HEK293 (cell line): Measurements from ENCODE around the gene STRN.
"Not testable (repeated sequence)": the region's sequence is repeated elsewhere in the genome, so short reads cannot be mapped to it uniquely, and the experiment has no call there.

Source experiments
- CTCF ChIA-PET: fragments of 350-600 bp; formaldehyde crosslinking; extraction: SDS; loops from one replicate; lab custom pipeline; 2021; ENCODE audit warnings: antibody characterized with exemption; lab: Yijun Ruan, JAX
- POLR2A ChIA-PET: fragments of 300-600 bp; formaldehyde crosslinking; extraction: SDS; loops from one replicate; lab custom pipeline; 2020; ENCODE audit warnings: antibody characterized with exemption, inconsistent platforms; lab: Yijun Ruan, JAX
- H3K27ac ChIP-seq: fragments of 200-500 bp; sonication (Bioruptor generic); 2 replicates; pipeline ENCODE4 v1.5.1; 2014; ENCODE audit warnings: low read depth, low read length, control low read depth, inconsistent platforms; ENCODE audit errors: extremely low read depth
- H3K36me3 ChIP-seq, 2 experiments: fragments of 200-500 bp in 1 of 2; sonication (Bioruptor generic) in 1 of 2; 1 replicate in 1 of 2; 2 replicates in 1 of 2; pipeline ENCODE4 v1.5.1; 2014 to 2017; ENCODE audit warnings: inconsistent platforms in 2 of 2, low read length in 2 of 2; ENCODE audit not compliant: control insufficient read depth in 2 of 2, insufficient read depth in 1 of 2
- H3K4me1 ChIP-seq: fragments of 200-500 bp; sonication (Bioruptor generic); 2 replicates; pipeline ENCODE4 v1.5.1; 2014; ENCODE audit warnings: mild to moderate bottlenecking, low read length, inconsistent platforms; ENCODE audit not compliant: control insufficient read depth, insufficient read depth
- H3K4me3 ChIP-seq: 2 replicates; pipeline ENCODE4 v1.5.1; 2011; ENCODE audit warnings: low read depth, mild to moderate bottlenecking, control low read depth, low read length, moderate library complexity
- H3K9me3 ChIP-seq: fragments of 200-500 bp; sonication (Bioruptor generic); 2 replicates; pipeline ENCODE4 v1.5.1; 2014; ENCODE audit warnings: low read depth, low read length, inconsistent platforms; ENCODE audit not compliant: control insufficient read depth, insufficient read depth
- BCL11A ChIP-seq: fragments of 450-650 bp; formaldehyde crosslinking; IDR thresholded peaks from 2 replicates; pipeline ENCODE4 v1.5.1; 2016; ENCODE audit warnings: low read depth, missing biosample characterization, missing genetic modification characterization
- GLIS2 ChIP-seq: fragments of 450-650 bp; formaldehyde crosslinking; IDR thresholded peaks from 2 replicates; pipeline ENCODE4 v1.5.1; 2016; ENCODE audit warnings: missing biosample characterization, missing genetic modification characterization
- PRDM1 ChIP-seq: fragments of 450-650 bp; formaldehyde crosslinking; IDR thresholded peaks from 2 replicates; pipeline ENCODE4; 2016; ENCODE audit warnings: missing biosample characterization, missing genetic modification characterization
- YY1 ChIP-seq: fragments of 450-650 bp; formaldehyde crosslinking; IDR thresholded peaks from 2 replicates; pipeline ENCODE4 v1.5.1; 2018; ENCODE audit warnings: missing biosample characterization, missing genetic modification characterization
- ZNF140 ChIP-seq: fragments of 450-650 bp; formaldehyde crosslinking; IDR thresholded peaks from 2 replicates; pipeline ENCODE4 v1.5.1; 2016; ENCODE audit warnings: missing biosample characterization, missing genetic modification characterization
- ZNF239 ChIP-seq: fragments of 450-650 bp; formaldehyde crosslinking; IDR thresholded peaks from 2 replicates; pipeline ENCODE4 v1.5.1; 2016; ENCODE audit warnings: missing biosample characterization, missing genetic modification characterization
- ZNF324 ChIP-seq: fragments of 450-650 bp; formaldehyde crosslinking; IDR thresholded peaks from 2 replicates; pipeline ENCODE4 v1.5.1; 2016; ENCODE audit warnings: missing biosample characterization, missing genetic modification characterization
- ZNF335 ChIP-seq: fragments of 450-650 bp; formaldehyde crosslinking; conservative IDR thresholded peaks from 2 replicates; pipeline ENCODE4 v1.5.1; 2016; ENCODE audit warnings: missing biosample characterization, missing genetic modification characterization
- ZNF394 ChIP-seq: fragments of 450-650 bp; formaldehyde crosslinking; IDR thresholded peaks from 2 replicates; pipeline ENCODE4 v1.5.1; 2016; ENCODE audit warnings: missing biosample characterization, missing genetic modification characterization, mild to moderate bottlenecking, moderate library complexity, borderline replicate concordance
- ZNF426 ChIP-seq: fragments of 450-650 bp; formaldehyde crosslinking; IDR thresholded peaks from 2 replicates; pipeline ENCODE4 v1.5.1; 2017; ENCODE audit warnings: missing biosample characterization, missing genetic modification characterization, mild to moderate bottlenecking, inconsistent platforms, moderate library complexity
- ZNF544 ChIP-seq: fragments of 450-650 bp; formaldehyde crosslinking; IDR thresholded peaks from 2 replicates; pipeline ENCODE4 v1.5.0; 2017; ENCODE audit warnings: missing biosample characterization, missing genetic modification characterization
- ZNF677 ChIP-seq: fragments of 450-650 bp; IDR thresholded peaks from 2 replicates; pipeline ENCODE4 v1.5.0; 2018; ENCODE audit warnings: missing biosample characterization, mild to moderate bottlenecking, missing genetic modification characterization, moderate library complexity
- ZNF843 ChIP-seq: fragments of 450-650 bp; formaldehyde crosslinking; IDR thresholded peaks from 2 replicates; pipeline ENCODE4 v1.5.1; 2016; ENCODE audit warnings: missing biosample characterization, missing genetic modification characterization
- ZSCAN23 ChIP-seq: fragments of 450-650 bp; formaldehyde crosslinking; IDR thresholded peaks from 2 replicates; pipeline ENCODE4 v1.5.1; 2016; ENCODE audit warnings: missing biosample characterization, missing genetic modification characterization
- TF ChIP-seq, protein P1 (sequence below): fragments of 450-650 bp; formaldehyde crosslinking; IDR thresholded peaks from 2 replicates; pipeline ENCODE4 v1.5.1; 2016; ENCODE audit warnings: missing biosample characterization, missing genetic modification characterization
- TF ChIP-seq, protein P2 (sequence below): fragments of 450-650 bp; formaldehyde crosslinking; IDR thresholded peaks from 2 replicates; pipeline ENCODE4 v1.5.1; 2016; ENCODE audit warnings: missing biosample characterization, missing genetic modification characterization

The STRN gene

DNA sequence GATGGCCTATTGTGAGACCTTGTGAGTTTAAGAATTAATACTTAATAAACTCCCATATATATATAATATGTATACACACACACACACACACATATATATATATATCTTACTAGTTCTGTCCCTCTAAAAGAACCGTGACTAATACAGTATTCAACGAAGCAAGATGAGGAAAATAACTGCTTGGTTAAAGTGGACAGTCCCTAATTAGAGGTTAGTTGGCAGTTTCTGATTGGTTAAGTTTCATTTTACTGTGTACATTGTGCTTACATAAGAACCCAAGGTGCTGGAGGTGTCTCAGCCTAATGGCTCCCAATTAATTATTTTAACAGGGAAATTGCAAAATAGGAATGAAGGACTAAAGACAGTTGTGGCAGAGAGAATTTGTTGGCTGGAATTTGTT is 132.1 kb downstream of the STRN start:
- Histone ChIP-seq H3K9me3 (no peaks in the 10 kb centered on the region), H3K36me3 (no peaks in the 10 kb centered on the region), H3K4me3 (no peak overlapping the region), H3K4me1 (no peaks in the 10 kb centered on the region), H3K27ac (no peak overlapping the region)
- CTCF ChIA-PET, result no interaction called here
- POLR2A ChIA-PET, result no interaction called here
- TF ChIP-seq ZNF843 (no peak), ZNF394 (tag by site-specific recombination) (no peak), ZNF677 (tag by site-specific recombination) (no peak), YY1 (tag by site-specific recombination) (no peak), ZNF140 (tag by site-specific recombination) (no peak), PRDM1 (no peak), BCL11A (tag by site-specific recombination) (no peak), ZNF324 (no peak), ZNF426 (tag by site-specific recombination) (no peak), ZNF544 (tag by site-specific recombination) (no peak), ZNF335 (tag by site-specific recombination) (no peak), ZSCAN23 (tag by site-specific recombination) (no peak), GLIS2 (tag by site-specific recombination) (no peak)
- TF ChIP-seq, protein P1, sequence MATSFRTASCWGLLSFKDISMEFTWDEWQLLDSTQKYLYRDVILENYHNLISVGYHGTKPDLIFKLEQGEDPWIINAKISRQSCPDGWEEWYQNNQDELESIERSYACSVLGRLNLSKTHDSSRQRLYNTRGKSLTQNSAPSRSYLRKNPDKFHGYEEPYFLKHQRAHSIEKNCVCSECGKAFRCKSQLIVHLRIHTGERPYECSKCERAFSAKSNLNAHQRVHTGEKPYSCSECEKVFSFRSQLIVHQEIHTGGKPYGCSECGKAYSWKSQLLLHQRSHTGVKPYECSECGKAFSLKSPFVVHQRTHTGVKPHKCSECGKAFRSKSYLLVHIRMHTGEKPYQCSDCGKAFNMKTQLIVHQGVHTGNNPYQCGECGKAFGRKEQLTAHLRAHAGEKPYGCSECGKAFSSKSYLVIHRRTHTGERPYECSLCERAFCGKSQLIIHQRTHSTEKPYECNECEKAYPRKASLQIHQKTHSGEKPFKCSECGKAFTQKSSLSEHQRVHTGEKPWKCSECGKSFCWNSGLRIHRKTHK, result no peak
- TF ChIP-seq, all 188 proteins: peak for 0

DNA sequence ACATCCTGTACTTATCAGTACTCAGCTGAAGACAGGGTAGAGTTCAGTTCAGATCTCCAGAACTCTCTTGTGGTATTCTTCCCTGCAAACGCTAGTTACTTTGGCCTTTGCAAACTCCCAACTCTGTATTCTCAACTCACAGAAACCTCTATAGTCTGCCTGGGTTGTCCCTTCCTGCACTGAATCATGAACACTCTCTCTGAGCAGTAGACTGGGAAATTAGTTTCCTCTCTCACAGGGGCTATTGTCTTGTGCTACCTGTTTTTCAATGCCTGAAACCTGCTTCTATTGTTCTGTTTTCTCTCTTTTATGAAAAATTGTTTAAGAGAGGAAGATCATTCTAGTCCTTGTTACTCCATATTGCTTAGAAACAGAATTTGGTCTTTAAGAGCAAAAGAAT is 135.2 kb downstream of the STRN start:
- Histone ChIP-seq H3K4me1 (no peaks in the 10 kb centered on the region), H3K4me3 (no peak overlapping the region), H3K27ac (no peak overlapping the region), H3K9me3 (no peaks in the 10 kb centered on the region), H3K36me3 (no peaks in the 10 kb centered on the region)
- TF ChIP-seq ZNF239, result no peak
- TF ChIP-seq, protein P2, sequence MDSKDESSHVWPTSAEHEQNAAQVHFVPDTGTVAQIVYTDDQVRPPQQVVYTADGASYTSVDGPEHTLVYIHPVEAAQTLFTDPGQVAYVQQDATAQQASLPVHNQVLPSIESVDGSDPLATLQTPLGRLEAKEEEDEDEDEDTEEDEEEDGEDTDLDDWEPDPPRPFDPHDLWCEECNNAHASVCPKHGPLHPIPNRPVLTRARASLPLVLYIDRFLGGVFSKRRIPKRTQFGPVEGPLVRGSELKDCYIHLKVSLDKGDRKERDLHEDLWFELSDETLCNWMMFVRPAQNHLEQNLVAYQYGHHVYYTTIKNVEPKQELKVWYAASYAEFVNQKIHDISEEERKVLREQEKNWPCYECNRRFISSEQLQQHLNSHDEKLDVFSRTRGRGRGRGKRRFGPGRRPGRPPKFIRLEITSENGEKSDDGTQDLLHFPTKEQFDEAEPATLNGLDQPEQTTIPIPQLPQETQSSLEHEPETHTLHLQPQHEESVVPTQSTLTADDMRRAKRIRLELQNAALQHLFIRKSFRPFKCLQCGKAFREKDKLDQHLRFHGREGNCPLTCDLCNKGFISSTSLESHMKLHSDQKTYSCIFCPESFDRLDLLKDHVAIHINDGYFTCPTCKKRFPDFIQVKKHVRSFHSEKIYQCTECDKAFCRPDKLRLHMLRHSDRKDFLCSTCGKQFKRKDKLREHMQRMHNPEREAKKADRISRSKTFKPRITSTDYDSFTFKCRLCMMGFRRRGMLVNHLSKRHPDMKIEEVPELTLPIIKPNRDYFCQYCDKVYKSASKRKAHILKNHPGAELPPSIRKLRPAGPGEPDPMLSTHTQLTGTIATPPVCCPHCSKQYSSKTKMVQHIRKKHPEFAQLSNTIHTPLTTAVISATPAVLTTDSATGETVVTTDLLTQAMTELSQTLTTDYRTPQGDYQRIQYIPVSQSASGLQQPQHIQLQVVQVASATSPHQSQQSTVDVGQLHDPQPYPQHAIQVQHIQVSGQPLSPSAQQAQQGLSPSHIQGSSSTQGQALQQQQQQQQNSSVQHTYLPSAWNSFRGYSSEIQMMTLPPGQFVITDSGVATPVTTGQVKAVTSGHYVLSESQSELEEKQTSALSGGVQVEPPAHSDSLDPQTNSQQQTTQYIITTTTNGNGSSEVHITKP (tag by site-specific recombination), result no peak
- ChIA-PET POLR2A (no interaction called here), CTCF (interaction anchor here (0.7 kb wide), 1 partner anchor 52 kb away, joined by 3 read pairs; no protein-coding TSS in a partner anchor)

DNA sequence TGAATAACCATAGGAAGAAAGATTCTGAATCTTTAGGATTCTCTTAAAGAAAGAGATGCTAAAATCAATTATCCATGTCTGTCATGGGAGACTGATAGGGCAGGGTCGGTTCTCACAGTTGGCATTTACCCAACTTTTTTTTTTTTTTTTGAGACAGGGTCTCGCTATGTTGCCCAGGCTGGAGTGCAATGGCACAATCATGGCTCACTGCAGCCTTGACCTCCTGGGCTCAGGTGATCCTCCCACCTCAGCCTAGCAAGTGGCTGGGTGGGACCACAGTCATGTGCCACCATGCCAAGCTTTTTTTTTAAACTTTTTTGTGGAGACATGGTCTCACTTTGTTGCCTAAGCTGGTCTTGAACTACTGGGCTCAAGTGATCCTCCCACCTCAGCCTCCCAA is 141.7 kb downstream of the STRN start:
- H3K4me3 ChIP-seq, H3K27ac ChIP-seq, POLR2A ChIA-PET, H3K4me1 ChIP-seq, H3K36me3 ChIP-seq, H3K9me3 ChIP-seq: not testable (repeated sequence)
- CTCF ChIA-PET, result interaction anchor here (0.7 kb wide), 1 partner anchor 851 kb away, joined by 3 read pairs; no protein-coding TSS in a partner anchor
